Measurements from ENCODE around the gene RNF223.
"Not testable (repeated sequence)": the region's sequence is repeated elsewhere in the genome, so short reads cannot be mapped to it uniquely, and the experiment has no call there.

The RNF223 gene

GRCh38 chr1:1072299-1072848 lies 1.7 kb downstream of the RNF223 start:
- no peak for DNase-seq (ENCODE audit: low read depth)

- DNase-seq (ENCODE audit: low read depth) = no peak
Measured at GRCh38 chr1:1071486-1072298, 2.4 kb downstream of the RNF223 start.

GRCh38 chr1:1069711-1070676 lies 4.1 kb downstream of the RNF223 start:
- no peak for DNase-seq (ENCODE audit: low read depth)

GRCh38 chr1:1069056-1069710 lies 4.9 kb downstream of the RNF223 start:
- peak; percentile 81 for DNase-seq (ENCODE audit: low read depth)

- DNase-seq (ENCODE audit: low read depth) = peak; percentile 31
Measured at GRCh38 chr1:1068517-1069055, 5.5 kb downstream of the RNF223 start.

- no peak for DNase-seq (ENCODE audit: low read depth)
Measured at GRCh38 chr1:1067860-1068516, 6.1 kb downstream of the RNF223 start.

- no peak for DNase-seq (ENCODE audit: low read depth)
Measured at GRCh38 chr1:1067284-1067859, 6.7 kb downstream of the RNF223 start.

- DNase-seq (ENCODE audit: low read depth) = no peak
Measured at GRCh38 chr1:1066403-1067283, 7.5 kb downstream of the RNF223 start.

- DNase-seq (ENCODE audit: low read depth) = not testable (repeated sequence)
Measured at GRCh38 chr1:1065940-1066304, 8.2 kb downstream of the RNF223 start.

- no peak for DNase-seq (ENCODE audit: low read depth)
Measured at GRCh38 chr1:1065265-1065939, 8.7 kb downstream of the RNF223 start.

GRCh38 chr1:1063945-1064831 lies 9.9 kb downstream of the RNF223 start:
- peak; percentile 93 for DNase-seq (ENCODE audit: low read depth)

GRCh38 chr1:1063261-1063944 lies 10.7 kb downstream of the RNF223 start:
- no peak for DNase-seq (ENCODE audit: low read depth)

- DNase-seq (ENCODE audit: low read depth) = no peak
Measured at GRCh38 chr1:1062348-1063163, 11.6 kb downstream of the RNF223 start.

GRCh38 chr1:1061682-1062345 lies 12.3 kb downstream of the RNF223 start:
- no peak for DNase-seq (ENCODE audit: low read depth)

GRCh38 chr1:1060281-1061000 lies 13.7 kb downstream of the RNF223 start:
- DNase-seq (ENCODE audit: low read depth) = no peak

All from stimulated activated CD4-positive, alpha-beta T cell treated with anti-CD3 and anti-CD28 coated beads, Interleukin-2, amount 100 ng/mL, for 4 hours (primary cell).